ENCODE data around the gene CATSPER3. TPM values are rescaled to one million over a fixed set of nuclear protein-coding genes. Genes with fewer than 3 reads are reported as not detected.

The CATSPER3 gene
- total RNA-seq, 1 experiment from 2014 or later, result 1.9 TPM

- H3K4me1 Mint-ChIP-seq (ENCODE audit: insufficient read depth, unreplicated experiment), result peaks cover 14% of the 10 kb centered on the region
- no peak for TF ChIP-seq CTCF (IDR thresholded peaks at IDR 0.05; ENCODE audit: unreplicated experiment)
- CTCF ChIA-PET, result interaction anchor here (0.6 to 1.6 kb wide), 5 partner anchors 9 to 302 kb away, joined by 3 to 14 read pairs (median 3); no protein-coding TSS in a partner anchor
- DNase-seq (ENCODE audit: unreplicated experiment), result no peak
- intact Hi-C loops (cut with micrococcal nuclease), result loop anchor here (5.0 kb wide), 2 partner anchors 176 to 301 kb away; no protein-coding TSS in a partner anchor
- peaks cover 8% of the 10 kb centered on the region for H3K9me3 Mint-ChIP-seq (ENCODE audit: unreplicated experiment)
- H3K27me3 Mint-ChIP-seq (ENCODE audit: insufficient read depth, unreplicated experiment), result no peaks in the 10 kb centered on the region
- POLR2A ChIA-PET, result interaction anchor here (0.6 to 3.2 kb wide), 5 partner anchors 96 to 298 kb away, joined by 3 to 55 read pairs (median 3); partner anchors contain the start of gene PCBD2
- peak overlapping the region; percentile 88 for H3K4me3 Mint-ChIP-seq (ENCODE audit: unreplicated experiment)
- no TSS peak for BruUV-seq (replicated peaks)
- peaks cover 26% of the 10 kb centered on the region for H3K36me3 Mint-ChIP-seq (ENCODE audit: insufficient read depth, unreplicated experiment)
- H3K27ac Mint-ChIP-seq (ENCODE audit: low read depth, unreplicated experiment), result peak overlapping the region; percentile 76
Observed at GRCh38 chr5:135030956-135031812, 63.5 kb downstream of the CATSPER3 start.

GRCh38 chr5:135031813-135032694, 64.3 kb downstream of the CATSPER3 start:
- BruUV-seq (replicated peaks), result no TSS peak
- no peak for TF ChIP-seq CTCF (IDR thresholded peaks at IDR 0.05; ENCODE audit: unreplicated experiment)
- no peaks in the 10 kb centered on the region for H3K27me3 Mint-ChIP-seq (ENCODE audit: insufficient read depth, unreplicated experiment)
- POLR2A ChIA-PET, result interaction anchor here (0.6 to 3.9 kb wide), 13 partner anchors 8 to 297 kb away, joined by 3 to 55 read pairs (median 6); partner anchors contain the start of gene PCBD2
- peaks cover 25% of the 10 kb centered on the region for H3K36me3 Mint-ChIP-seq (ENCODE audit: insufficient read depth, unreplicated experiment)
- peak overlapping the region; percentile 76 for H3K27ac Mint-ChIP-seq (ENCODE audit: low read depth, unreplicated experiment)
- H3K4me1 Mint-ChIP-seq (ENCODE audit: insufficient read depth, unreplicated experiment), result peaks cover 14% of the 10 kb centered on the region
- CTCF ChIA-PET, result interaction anchor here (0.6 to 2.0 kb wide), 13 partner anchors 10 to 301 kb away, joined by 3 to 14 read pairs (median 3); no protein-coding TSS in a partner anchor
- DNase-seq (ENCODE audit: unreplicated experiment), result peak; percentile 19
- H3K4me3 Mint-ChIP-seq (ENCODE audit: unreplicated experiment), result peak overlapping the region; percentile 88
- H3K9me3 Mint-ChIP-seq (ENCODE audit: unreplicated experiment), result peaks cover 8% of the 10 kb centered on the region
- intact Hi-C loops (cut with micrococcal nuclease), result loop anchor here (1.0 to 5.0 kb wide), 6 partner anchors 109 to 300 kb away; no protein-coding TSS in a partner anchor

- Mint-ChIP-seq H3K4me3 (ENCODE audit: unreplicated experiment) (peak overlapping the region; percentile 88), H3K36me3 (ENCODE audit: insufficient read depth, unreplicated experiment) (peaks cover 19% of the 10 kb centered on the region), H3K27me3 (ENCODE audit: insufficient read depth, unreplicated experiment) (no peaks in the 10 kb centered on the region), H3K27ac (ENCODE audit: low read depth, unreplicated experiment) (peak overlapping the region; percentile 76), H3K9me3 (ENCODE audit: unreplicated experiment) (peaks cover 8% of the 10 kb centered on the region), H3K4me1 (ENCODE audit: insufficient read depth, unreplicated experiment) (peaks cover 14% of the 10 kb centered on the region)
- POLR2A ChIA-PET, result interaction anchor here (0.9 to 3.9 kb wide), 13 partner anchors 9 to 159 kb away, joined by 3 to 55 read pairs (median 7); partner anchors contain the start of gene PCBD2
- CTCF ChIA-PET, result interaction anchor here (0.6 to 2.0 kb wide), 11 partner anchors 16 to 299 kb away, joined by 3 to 14 read pairs (median 3); no protein-coding TSS in a partner anchor
- TF ChIP-seq CTCF (IDR thresholded peaks at IDR 0.05; ENCODE audit: unreplicated experiment), result no peak
- no peak for DNase-seq (ENCODE audit: unreplicated experiment)
- BruUV-seq (replicated peaks), result TSS peak; percentile 59
- intact Hi-C loops (cut with micrococcal nuclease), result loop anchor here (1.0 to 5.0 kb wide), 6 partner anchors 108 to 300 kb away; no protein-coding TSS in a partner anchor
Observed at GRCh38 chr5:135032695-135032998, 64.9 kb downstream of the CATSPER3 start.
